SK-N-SH (cell line): ENCODE measurements around the gene LMAN1.

Experiments used
- FOXJ3 ChIP-seq: sonication (generic); formaldehyde crosslinking; IDR thresholded peaks from 2 replicates; pipeline ENCODE4 v1.5.1; 2020; ENCODE audit warnings: mild to moderate bottlenecking, missing genetic modification reagents
- POLR2AphosphoS5 ChIP-seq: IDR thresholded peaks from 2 replicates; pipeline ENCODE4 v1.6.1; 2012; ENCODE audit warnings: low read depth, low read length
- RFX5 ChIP-seq: IDR thresholded peaks from 2 replicates; pipeline ENCODE4 v1.6.1; 2012; ENCODE audit warnings: mild to moderate bottlenecking, improper control_type of control experiment, low read length

DNA sequence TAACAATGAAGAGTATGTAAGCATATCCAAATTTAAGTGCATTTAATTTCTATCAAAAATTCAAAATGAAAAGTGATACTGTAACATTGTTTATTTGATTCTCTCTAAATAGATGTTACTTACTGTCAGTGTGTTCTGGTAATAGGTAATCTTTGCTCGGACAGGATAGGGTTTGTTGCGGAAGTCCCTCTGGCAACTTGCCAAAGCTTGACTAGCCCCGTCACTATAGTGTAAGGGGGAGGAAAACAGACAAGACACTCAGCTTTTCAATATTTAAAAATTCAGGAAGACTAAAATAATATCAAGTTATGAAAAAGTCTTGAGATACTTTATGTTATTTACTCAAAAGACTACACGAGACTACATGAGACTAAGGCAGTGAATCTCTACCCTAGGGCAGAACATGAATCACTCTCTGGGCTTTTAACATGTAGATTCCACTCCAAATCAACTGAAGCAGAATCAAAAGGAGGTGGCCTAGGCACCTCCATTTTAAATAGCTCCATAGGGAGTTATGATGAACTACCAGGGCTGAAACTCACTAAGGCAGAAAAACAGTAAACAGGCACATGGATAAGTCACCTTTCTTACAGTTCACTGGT is 5.9 kb downstream of the LMAN1 start:
- TF ChIP-seq FOXJ3 (CRISPR knock-in tag) (no peak), POLR2AphosphoS5 (no peak), RFX5 (no peak)
